ENCODE measurements around the gene LCE5A.
"Not testable (repeated sequence)": the region's sequence is repeated elsewhere in the genome, so short reads cannot be mapped to it uniquely, and the experiment has no call there.

The LCE5A gene

DNA sequence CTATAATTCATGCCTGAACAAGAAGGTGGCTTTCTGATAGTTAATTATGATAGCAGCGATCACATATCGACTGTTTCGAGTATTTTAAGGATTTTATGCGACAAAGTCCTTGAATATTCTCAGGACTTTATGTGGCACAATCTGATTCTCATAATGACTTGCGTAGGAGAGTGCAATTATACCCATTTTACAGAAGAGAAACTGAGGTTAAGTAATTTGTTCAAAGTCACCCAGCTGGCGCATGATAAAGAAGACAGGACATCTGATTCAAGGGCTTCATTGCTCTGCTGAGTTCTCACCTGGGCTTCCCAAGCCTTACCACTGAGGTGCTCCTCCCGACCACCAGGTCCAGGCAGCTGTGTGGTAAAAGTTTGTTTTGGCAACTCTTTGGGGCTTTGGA, 5.5 kb downstream of the LCE5A start:
- DNase-seq (ENCODE audit: low spot score) = no peak

DNA sequence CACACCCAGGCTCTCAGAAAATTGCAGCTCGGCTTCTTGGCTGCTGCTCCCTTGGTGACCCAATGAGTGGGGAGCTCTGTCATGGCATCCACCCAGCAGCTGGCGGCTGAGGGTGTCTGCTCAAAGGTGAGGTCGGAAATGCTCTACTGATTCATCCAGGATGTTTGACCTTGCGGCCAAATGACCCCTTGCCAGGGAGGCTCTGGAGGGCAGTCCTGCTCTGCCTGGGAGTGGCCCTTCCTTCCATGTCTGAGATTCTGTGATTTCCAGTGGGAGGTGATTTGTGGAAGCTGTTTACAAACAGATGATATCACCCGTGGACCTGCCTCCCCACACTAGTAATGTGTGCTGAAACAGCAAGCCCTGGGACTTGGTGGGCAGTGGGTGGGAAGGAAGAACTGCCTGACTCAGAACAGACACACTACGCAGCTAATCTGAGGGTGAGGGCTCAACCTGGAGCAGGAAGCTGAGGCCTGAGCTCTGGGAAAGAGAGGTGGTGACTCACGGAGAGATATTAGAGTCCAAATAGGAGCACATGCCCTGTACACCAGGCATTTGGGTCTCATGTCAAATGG, 6.7 kb downstream of the LCE5A start:
- no peak for DNase-seq (ENCODE audit: low spot score)

DNA sequence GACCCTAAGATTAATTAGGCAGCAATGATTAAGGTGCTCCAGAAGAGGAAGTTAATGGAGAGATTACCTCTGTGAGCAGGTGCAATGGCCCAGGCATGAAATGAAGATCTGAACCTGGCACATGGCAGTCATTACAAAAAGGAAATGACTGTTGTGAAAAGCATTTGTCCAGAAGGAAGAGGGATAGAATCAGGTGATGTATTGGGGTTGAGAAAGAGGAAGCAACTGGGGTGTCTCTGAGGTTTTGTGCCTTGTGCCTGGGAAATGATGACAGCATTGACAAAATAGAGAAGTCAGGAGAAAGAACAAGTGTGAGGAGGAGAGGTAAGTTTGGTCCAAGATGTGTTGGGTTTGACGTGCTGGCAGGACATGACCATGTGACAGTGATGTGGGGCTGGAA, 9.2 kb downstream of the LCE5A start:
- no peak for DNase-seq (ENCODE audit: low spot score)

DNA sequence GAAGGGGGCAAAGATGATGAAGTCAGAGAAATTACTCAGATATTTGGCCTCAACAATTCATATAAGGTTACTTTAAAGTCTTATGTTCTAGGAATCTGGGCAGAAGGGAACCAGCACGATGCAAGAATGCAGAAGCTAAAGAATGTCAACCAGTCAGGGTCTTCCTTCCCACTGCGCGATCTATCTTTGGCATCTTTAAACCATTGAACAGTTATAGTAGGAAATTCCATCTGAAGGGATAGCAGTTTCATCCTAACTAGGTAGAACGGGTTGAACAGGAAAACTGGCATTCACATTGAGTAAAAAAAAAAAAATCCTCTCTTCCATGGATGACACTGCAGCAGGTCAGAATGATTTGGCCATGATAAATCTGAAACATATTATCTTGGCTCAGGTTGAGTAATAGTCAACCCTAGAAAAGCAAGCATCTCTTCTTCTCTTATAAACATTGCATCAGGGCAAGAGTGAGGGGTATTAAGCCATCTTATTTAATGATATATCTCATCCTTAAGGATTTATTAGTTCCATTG, 10.0 kb downstream of the LCE5A start:
- DNase-seq (ENCODE audit: low spot score) = no peak

DNA sequence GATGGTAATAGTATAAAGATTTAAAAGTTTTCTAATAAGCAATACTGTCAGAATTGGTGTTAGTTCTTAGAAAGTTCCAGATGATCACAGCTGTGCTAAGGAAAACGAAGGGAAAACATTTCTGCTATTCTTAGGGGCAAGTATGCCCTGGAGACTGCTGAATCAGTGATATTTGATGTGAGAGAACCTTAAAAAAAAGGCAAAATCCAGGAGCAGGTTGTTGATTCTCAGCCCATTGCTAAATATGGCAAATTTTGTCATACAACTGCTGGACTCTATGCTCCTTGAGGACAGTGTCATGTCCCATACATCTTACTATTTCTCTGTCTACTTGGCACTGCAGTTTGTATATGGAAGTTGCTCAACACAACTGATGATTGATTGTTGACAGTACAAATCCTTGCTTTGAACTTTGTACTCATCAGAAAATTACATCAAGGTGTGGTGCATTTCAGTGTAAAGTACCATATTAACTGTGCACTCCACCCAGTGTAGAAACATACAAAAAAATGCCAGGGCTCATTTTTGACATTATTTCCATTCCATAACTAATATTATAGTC, 14.6 kb downstream of the LCE5A start:
- DNase-seq (ENCODE audit: low spot score) = no peak

DNA sequence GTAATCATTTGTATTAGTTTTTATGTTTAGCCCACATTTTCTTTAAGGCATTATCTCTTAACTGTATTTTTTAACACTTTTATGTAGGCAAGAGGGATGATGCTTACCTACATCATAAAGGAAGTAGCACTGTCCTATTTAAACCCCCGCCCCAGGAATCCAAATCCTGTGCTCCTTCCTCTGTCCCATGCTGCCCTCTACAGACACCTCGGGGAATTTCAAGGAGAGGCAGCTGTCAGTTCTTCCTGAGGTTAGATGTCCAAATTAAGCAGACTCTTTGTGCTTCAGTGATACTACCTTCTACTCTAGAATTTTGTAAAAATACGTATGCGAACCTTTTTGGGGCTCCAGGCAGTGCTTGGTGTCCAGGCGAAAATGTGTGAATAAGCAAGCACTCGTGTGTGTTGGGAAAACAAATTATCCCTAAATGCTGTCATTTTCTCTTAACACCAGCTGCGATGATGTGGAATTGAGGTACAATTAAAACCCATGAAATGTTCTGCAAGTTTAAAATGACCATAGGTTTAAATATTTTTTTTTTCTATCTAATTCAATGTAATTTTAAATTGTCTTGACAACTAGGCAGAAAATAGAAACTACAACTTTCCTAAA, 22.8 kb downstream of the LCE5A start:
- peak; percentile 41 for DNase-seq (ENCODE audit: low spot score)

DNA sequence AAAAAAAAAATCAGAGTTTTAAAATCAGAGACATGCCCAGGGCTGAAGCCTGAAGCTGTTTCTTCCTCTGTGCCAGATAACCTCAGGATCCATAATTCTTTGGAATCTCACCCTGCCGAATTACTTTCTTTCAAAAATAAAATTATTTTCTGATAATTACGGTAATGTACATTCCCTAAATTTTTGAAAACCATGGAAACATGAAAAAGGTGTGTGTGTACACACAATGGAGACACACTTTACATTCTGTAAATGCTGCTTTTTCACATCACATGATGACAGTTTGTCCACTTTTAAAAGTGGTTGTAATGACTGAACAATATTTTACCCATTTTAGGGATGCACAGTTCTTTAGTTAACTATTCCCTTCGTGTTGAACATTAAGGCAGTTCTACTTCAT, 25.2 kb downstream of the LCE5A start:
- DNase-seq (ENCODE audit: low spot score) = no peak

DNA sequence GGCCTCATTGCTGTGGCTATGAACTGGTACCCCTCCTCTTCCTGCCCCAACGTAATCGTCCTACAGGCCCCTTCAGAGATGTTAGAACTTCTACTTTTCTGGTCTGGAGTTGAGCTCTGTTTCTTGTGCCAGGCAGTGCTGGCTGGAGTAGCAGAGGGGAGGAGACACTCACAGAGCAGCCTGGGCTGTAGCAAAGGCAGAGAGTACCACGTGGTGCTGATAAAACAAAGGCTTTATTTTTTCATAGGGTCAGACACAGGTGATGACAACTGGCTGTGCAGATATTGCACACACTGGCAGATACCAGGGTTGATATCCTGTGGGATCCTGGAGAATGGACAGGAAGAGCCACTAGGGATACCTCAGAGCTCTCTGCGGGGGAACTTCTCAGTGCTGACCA, 26.9 kb downstream of the LCE5A start:
- no peak for DNase-seq (ENCODE audit: low spot score)

DNA sequence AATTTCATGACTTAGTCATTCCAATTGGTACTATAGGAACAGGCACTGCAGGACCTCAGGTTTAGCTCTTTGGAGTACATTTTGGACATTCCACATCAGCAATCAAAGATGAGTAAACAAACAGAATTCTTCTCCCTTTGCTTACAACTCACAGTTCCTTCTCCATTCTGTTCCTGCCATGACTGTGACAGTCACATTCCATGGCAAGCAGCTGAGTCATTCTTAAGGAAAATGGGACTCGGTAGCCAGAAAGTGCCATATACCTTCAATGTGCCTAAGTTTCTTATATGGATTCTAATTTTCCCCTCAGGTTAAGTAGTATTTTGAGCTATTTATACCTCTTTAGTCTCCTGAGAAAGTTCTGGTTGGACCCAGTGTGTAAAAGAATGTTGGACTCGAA, 29.3 kb downstream of the LCE5A start:
- no peak for DNase-seq (ENCODE audit: low spot score)

DNA sequence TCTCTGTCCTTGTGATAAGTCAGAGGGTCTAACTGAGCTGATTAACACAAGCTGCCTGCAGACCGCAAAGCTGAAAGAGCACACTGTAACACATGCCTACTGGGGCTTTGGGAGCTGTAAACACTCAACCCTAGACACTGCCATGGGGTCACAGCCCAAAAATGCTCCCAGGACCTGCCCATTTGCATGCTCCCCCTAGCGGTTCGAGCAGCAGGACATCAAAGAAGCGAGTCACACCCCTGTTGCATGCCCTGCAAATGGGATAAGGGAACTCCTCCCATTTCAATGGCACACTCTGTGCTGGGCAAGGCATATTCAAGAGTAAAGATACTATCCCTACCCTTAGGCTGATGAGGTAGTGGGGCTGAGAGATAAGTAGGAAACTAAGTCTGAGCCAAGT, 33.2 kb downstream of the LCE5A start:
- DNase-seq (ENCODE audit: low spot score) = no peak

DNA sequence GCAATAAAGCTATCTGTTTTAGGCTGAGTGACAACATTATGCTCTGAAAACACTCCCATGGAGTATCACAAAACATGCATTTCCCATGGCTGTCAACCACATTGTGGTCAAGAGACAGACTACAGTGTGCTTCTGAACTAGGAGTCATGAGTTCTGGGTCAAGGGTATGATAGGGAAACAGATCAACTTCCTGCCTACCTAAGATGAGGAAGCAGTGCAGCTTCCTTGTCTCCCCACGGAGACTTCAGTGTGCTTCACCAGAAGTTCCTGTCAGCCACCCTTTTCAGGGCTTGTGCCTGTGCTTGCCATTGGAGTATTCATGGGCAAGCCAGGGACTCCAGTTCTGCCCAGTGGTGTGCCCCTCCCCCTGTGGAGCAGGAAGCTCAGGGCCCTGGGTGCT, 36.1 kb downstream of the LCE5A start:
- no peak for DNase-seq (ENCODE audit: low spot score)

DNA sequence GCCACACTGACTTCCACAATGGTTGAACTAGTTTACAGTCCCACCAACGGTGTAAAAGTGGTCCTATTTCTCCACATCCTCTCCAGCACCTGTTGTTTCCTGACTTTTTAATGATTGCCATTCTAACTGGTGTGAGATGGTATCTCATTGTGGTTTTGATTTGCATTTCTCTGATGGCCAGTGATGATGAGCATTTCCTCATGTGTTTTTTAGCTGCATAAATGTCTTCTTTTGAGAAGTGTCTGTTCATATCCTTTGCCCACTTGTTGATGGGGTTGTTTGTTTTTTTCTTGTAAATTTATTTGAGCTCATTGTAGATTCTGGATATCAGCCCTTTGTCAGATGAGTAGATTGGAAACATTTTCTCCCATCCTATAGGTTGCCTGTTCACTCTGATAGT, 37.8 kb downstream of the LCE5A start:
- DNase-seq (ENCODE audit: low spot score) = not testable (repeated sequence)
